Measurements from ENCODE around the gene PRKD1.

Gene PRKD1

DNA sequence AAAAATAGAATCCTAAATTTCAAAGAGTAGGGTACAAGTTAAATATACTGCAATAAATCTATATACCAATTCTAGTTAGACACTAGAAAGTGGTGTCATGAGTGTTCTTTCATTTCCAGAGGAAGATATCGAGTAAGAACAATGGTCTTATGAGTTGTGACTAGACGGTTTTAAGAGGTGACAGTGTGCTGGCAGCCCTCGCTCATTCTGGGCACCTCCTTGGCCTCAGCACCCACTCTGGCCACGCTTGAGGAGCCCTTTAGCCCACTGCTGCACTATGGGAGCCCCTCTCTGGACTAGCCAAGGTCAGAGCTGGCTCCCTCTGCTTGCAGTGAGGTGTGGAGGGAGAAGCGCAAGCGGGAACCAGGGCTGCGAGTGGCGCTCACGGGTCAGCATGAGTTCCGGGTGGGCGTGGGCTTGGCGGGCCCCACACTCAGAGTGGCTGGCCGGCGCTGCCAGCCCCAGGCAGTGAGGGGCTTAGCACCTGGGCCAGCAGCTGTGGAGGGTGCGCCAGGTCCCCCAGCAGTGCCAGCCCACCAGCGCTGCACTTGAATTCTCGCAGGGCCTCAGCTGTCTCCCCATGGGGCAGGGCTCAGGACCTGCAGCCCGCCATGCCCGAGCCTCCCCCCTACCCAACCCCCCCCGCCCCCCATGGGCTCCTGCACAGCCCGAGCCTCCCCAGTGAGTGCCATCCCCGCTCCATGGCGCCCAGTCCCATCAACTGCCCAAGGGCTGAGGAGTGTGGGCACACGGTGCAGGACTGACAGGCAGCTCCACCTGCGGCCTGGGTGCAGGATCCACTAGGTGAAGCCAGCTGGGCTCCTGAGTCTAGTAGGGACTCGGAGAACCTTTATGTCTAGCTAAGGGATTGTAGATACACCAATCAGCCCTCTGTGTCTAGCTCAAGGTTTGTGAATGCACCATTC, 18.7 kb downstream of the PRKD1 start:
- Mint-ChIP-seq H3K4me3 (no peak overlapping the region), H3K9me3 (peaks cover 4% of the 10 kb centered on the region), H3K36me3 (ENCODE audit: low read depth) (no peaks in the 10 kb centered on the region)

GRCh38 chr14:29906256-29906870, 21.3 kb downstream of the PRKD1 start:
- no peaks in the 10 kb centered on the region for H3K27me3 Mint-ChIP-seq (ENCODE audit: low read depth, poor library complexity)
- no peak for DNase-seq
- H3K36me3 Mint-ChIP-seq (ENCODE audit: low read depth): no peaks in the 10 kb centered on the region
- no peak overlapping the region for H3K4me3 Mint-ChIP-seq
- no peak overlapping the region for H3K27ac Mint-ChIP-seq
- H3K4me1 Mint-ChIP-seq: peaks cover 15% of the 10 kb centered on the region
- TF ChIP-seq, protein P1, sequence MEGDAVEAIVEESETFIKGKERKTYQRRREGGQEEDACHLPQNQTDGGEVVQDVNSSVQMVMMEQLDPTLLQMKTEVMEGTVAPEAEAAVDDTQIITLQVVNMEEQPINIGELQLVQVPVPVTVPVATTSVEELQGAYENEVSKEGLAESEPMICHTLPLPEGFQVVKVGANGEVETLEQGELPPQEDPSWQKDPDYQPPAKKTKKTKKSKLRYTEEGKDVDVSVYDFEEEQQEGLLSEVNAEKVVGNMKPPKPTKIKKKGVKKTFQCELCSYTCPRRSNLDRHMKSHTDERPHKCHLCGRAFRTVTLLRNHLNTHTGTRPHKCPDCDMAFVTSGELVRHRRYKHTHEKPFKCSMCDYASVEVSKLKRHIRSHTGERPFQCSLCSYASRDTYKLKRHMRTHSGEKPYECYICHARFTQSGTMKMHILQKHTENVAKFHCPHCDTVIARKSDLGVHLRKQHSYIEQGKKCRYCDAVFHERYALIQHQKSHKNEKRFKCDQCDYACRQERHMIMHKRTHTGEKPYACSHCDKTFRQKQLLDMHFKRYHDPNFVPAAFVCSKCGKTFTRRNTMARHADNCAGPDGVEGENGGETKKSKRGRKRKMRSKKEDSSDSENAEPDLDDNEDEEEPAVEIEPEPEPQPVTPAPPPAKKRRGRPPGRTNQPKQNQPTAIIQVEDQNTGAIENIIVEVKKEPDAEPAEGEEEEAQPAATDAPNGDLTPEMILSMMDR (IDR thresholded peaks at IDR 0.05): no peak
- peaks cover 4% of the 10 kb centered on the region for H3K9me3 Mint-ChIP-seq

More for the DNA sequence above, 18.7 kb downstream of the PRKD1 start:
- H3K27me3 Mint-ChIP-seq (ENCODE audit: low read depth, poor library complexity): no peaks in the 10 kb centered on the region
- no peak for DNase-seq
- H3K27ac Mint-ChIP-seq: no peak overlapping the region
- TF ChIP-seq, protein P1 (IDR thresholded peaks at IDR 0.05): no peak
- H3K4me1 Mint-ChIP-seq: peaks cover 15% of the 10 kb centered on the region

DNA sequence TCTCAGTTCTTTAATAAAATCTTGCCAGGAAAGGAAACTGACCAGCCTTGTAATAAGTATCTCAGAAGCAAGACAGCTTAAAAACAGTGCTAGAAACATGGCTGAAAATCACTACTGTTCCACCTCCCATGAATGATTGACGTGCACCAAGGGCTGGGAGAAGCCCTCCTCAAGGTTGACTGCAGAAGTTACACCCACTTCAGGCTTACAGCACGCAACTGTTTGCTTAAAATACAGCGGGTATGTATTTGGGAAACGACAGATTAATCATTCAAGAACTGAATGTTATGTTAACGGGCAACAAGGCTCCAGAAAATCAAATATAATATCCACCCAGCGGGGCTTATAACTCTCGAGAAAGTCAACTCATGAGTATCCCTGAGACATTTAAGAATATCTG, 22.1 kb downstream of the PRKD1 start:
- H3K9me3 Mint-ChIP-seq: peaks cover 4% of the 10 kb centered on the region
- H3K27ac Mint-ChIP-seq: no peak overlapping the region
- H3K4me3 Mint-ChIP-seq: no peak overlapping the region

DNA sequence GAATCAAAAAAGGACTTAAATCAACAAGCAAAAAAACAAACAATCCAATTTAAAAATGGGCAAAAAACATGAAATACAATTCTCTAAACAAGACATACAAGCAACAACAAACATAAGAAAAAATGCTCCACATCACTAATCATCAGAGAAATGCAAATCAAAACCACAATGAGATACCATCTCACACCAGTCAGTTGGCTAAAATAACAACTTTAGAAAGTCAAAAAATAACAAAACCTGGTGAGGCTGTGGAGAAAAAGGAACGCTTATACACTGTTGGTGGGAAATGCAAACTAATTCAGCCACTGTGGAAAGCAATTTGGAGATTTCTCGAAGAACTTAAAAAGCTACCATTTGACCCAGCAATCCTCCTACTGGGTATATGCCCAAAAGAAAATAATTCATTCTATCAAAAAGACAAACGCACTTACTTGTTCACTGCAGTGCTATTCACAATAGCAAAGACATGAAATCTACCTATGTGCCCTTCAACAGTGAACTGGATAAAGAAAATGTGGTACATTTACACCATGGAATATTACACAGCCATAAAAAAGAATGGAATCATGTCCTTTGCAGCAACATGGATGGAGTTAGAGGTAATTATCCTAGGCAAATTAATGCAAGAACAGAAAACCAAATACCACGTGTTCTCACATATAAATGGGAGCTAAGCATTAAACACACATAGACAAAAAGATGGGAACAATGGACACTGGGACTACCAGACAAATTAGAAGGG, 26.9 kb downstream of the PRKD1 start:
- Mint-ChIP-seq H3K27ac (no peak overlapping the region), H3K4me1 (peaks cover 5% of the 10 kb centered on the region), H3K4me3 (no peak overlapping the region), H3K27me3 (ENCODE audit: low read depth, poor library complexity) (no peaks in the 10 kb centered on the region), H3K9me3 (no peaks in the 10 kb centered on the region), H3K36me3 (ENCODE audit: low read depth) (no peaks in the 10 kb centered on the region)
- TF ChIP-seq, protein P1 (IDR thresholded peaks at IDR 0.05): no peak
- DNase-seq: no peak

More for the DNA sequence above, 22.1 kb downstream of the PRKD1 start:
- Mint-ChIP-seq H3K36me3 (ENCODE audit: low read depth) (no peaks in the 10 kb centered on the region), H3K4me1 (peaks cover 15% of the 10 kb centered on the region), H3K27me3 (ENCODE audit: low read depth, poor library complexity) (no peaks in the 10 kb centered on the region)
- TF ChIP-seq, protein P1 (IDR thresholded peaks at IDR 0.05): no peak
- DNase-seq: no peak

GRCh38 chr14:29898470-29898869, 29.2 kb downstream of the PRKD1 start:
- TF ChIP-seq, protein P1 (IDR thresholded peaks at IDR 0.05): no peak
- Mint-ChIP-seq H3K4me1 (peaks cover 7% of the 10 kb centered on the region), H3K4me3 (no peak overlapping the region), H3K9me3 (no peaks in the 10 kb centered on the region), H3K27ac (no peak overlapping the region), H3K36me3 (ENCODE audit: low read depth) (no peaks in the 10 kb centered on the region), H3K27me3 (ENCODE audit: low read depth, poor library complexity) (no peaks in the 10 kb centered on the region)
- no peak for DNase-seq
